Dendritic cell treated with granulocyte-macrophage colony-stimulating factor and Interleukin-4, amounts not matched to agents 40 ng/mL and 50 ng/mL, for 4 days (primary cell): ENCODE results near the gene ABCB7.
A peak's percentile ranks its signal among the peaks of the same experiment; 100 is the strongest.
"Not testable (repeated sequence)": the region's sequence is repeated elsewhere in the genome, so short reads cannot be mapped to it uniquely, and the experiment has no call there.

Experiments
- H3K27ac Mint-ChIP-seq: one replicate; pipeline ENCODE4 v1.8.0; 2022; ENCODE audit warnings: mild to moderate bottlenecking, mixed read lengths
- H3K27me3 Mint-ChIP-seq: one replicate; pipeline ENCODE4 v1.8.0; 2022; ENCODE audit warnings: mild to moderate bottlenecking, mixed read lengths
- H3K36me3 Mint-ChIP-seq: one replicate; pipeline ENCODE4 v1.8.0; 2022; ENCODE audit warnings: low read depth, mixed read lengths
- H3K4me1 Mint-ChIP-seq: one replicate; pipeline ENCODE4 v1.8.0; 2022; ENCODE audit warnings: low read depth, mixed read lengths
- H3K4me3 Mint-ChIP-seq: one replicate; pipeline ENCODE4 v1.8.0; 2022; ENCODE audit warnings: mild to moderate bottlenecking, moderate library complexity, mixed read lengths
- H3K9me3 Mint-ChIP-seq: one replicate; pipeline ENCODE4 v1.8.0; 2022; ENCODE audit warnings: mixed read lengths
- intact Hi-C: fragments of 100-400 bp; cut with micrococcal nuclease; formaldehyde crosslinking; loops from one replicate; pipeline ENCODE4 v1.15.0; 2022

ABCB7 gene

GRCh38 chrX:75131973-75132627 is 24.0 kb downstream of the ABCB7 start:
- no peak overlapping the region for H3K4me3 Mint-ChIP-seq
- peaks cover 11% of the 10 kb centered on the region for H3K4me1 Mint-ChIP-seq
- H3K27me3 Mint-ChIP-seq: no peaks in the 10 kb centered on the region
- H3K27ac Mint-ChIP-seq: no peak overlapping the region
- H3K36me3 Mint-ChIP-seq: no peaks in the 10 kb centered on the region
- no peaks in the 10 kb centered on the region for H3K9me3 Mint-ChIP-seq
- intact Hi-C loops: no loop called here

- H3K4me3 Mint-ChIP-seq, H3K36me3 Mint-ChIP-seq, H3K4me1 Mint-ChIP-seq, H3K27me3 Mint-ChIP-seq, intact Hi-C loops, H3K27ac Mint-ChIP-seq: not testable (repeated sequence)
- H3K9me3 Mint-ChIP-seq: peaks cover 10% of the 10 kb centered on the region
Observed at GRCh38 chrX:75129069-75129468, 27.0 kb downstream of the ABCB7 start.

DNA sequence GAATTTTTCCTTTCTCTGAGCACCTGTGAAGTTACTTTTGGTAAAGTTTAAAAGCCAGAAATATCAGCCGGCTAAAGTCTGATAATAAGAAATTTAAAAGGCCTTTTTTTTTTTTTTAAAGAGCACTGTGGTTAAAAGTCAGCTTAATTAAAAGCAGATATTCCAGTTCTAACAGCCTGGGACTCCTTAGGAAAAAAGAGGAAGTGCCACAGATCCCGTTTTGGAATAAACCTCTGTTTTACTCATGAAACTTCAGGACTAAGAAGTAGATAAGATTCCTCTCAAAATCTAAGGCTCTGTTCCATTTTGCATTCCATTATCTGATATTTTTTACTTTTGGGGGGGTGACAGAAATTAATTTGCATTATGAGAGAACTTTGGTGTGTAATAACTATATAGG is 37.8 kb downstream of the ABCB7 start:
- H3K27me3 Mint-ChIP-seq: no peaks in the 10 kb centered on the region
- H3K27ac Mint-ChIP-seq: no peak overlapping the region
- no peak overlapping the region for H3K4me3 Mint-ChIP-seq
- peaks cover 5% of the 10 kb centered on the region for H3K36me3 Mint-ChIP-seq
- no peaks in the 10 kb centered on the region for H3K4me1 Mint-ChIP-seq
- no peaks in the 10 kb centered on the region for H3K9me3 Mint-ChIP-seq
- intact Hi-C loops: no loop called here

DNA sequence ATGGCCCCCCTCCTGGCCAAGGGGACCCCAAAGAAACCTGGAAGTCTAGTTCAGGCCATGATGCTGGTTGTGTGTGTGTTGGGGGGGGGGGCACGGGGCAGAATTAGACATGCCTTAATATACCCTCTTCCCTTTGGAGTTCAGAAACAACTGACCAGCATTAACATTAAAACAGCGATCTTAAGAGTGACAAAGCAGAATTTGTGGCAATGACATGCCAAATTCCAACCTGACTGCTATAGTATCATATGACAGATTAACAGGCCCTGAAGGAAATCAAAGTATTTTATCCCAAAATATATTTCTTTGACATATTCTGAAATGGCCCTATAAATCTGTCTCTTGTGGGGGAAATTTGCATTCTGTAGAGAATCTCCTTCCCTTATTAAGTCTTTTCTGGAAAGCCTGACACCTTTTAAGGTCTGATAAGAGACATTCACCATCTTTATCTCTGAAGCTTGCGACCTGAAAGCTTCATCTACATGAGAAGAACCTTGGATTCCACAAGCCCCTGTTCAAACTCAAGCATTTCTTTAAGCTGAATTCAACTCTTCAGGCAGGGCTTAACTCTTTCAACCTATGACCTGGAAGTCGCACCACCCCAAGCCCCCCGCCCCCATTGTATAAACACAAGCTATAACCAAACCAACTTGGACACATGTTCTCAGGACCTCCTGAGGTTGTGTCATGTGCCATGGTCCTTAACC is 40.2 kb downstream of the ABCB7 start:
- Mint-ChIP-seq H3K27me3 (no peaks in the 10 kb centered on the region), H3K4me1 (no peaks in the 10 kb centered on the region), H3K27ac (no peak overlapping the region), H3K36me3 (peaks cover 5% of the 10 kb centered on the region), H3K9me3 (no peaks in the 10 kb centered on the region), H3K4me3 (no peak overlapping the region)
- intact Hi-C loops: no loop called here

DNA sequence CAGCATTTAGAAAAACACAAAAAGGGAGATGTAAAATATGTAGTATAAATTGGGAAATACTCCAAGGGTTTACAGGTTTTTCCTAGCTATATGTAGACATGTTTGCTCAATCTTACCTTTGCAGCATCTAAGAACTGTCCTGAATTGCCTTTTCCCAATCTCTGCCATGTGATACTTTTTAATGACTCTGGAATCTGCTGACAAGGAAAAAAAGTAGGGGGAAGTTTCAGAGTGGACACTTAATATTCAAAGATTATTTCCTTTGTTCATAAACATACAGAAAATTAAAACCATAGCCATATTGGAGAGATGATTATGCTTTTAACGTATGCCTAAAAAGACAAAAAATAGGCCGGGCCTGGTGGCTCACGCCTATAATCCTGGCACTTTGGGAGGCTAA is 41.4 kb downstream of the ABCB7 start:
- intact Hi-C loops: no loop called here
- H3K36me3 Mint-ChIP-seq: peaks cover 14% of the 10 kb centered on the region
- H3K27ac Mint-ChIP-seq: no peak overlapping the region
- no peak overlapping the region for H3K4me3 Mint-ChIP-seq
- H3K9me3 Mint-ChIP-seq: no peaks in the 10 kb centered on the region
- H3K27me3 Mint-ChIP-seq: no peaks in the 10 kb centered on the region
- no peaks in the 10 kb centered on the region for H3K4me1 Mint-ChIP-seq

DNA sequence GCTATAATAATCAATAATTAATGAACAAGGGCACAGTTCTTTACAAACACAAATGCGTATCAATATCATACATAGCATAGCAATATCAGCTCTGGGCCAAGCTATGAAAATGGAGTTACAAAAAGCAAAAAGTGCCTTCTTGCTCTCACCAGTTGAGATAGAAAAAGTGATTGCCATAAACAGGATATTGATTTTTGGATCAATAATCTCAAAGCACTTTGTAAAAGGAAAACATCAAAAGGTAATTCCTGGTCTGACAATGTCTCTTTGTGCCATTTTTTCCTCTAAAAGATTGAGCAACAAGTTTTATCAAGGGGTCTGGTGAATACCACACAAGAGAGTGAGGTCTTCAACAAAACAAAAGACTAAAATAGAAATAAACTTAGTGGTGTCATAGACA is 42.4 kb downstream of the ABCB7 start:
- H3K36me3 Mint-ChIP-seq: peaks cover 17% of the 10 kb centered on the region
- H3K9me3 Mint-ChIP-seq: no peaks in the 10 kb centered on the region
- H3K4me1 Mint-ChIP-seq: no peaks in the 10 kb centered on the region
- no peaks in the 10 kb centered on the region for H3K27me3 Mint-ChIP-seq
- intact Hi-C loops: no loop called here
- no peak overlapping the region for H3K27ac Mint-ChIP-seq
- H3K4me3 Mint-ChIP-seq: no peak overlapping the region

GRCh38 chrX:75107863-75108509 is 48.1 kb downstream of the ABCB7 start:
- H3K4me1 Mint-ChIP-seq: no peaks in the 10 kb centered on the region
- no peaks in the 10 kb centered on the region for H3K9me3 Mint-ChIP-seq
- no peaks in the 10 kb centered on the region for H3K27me3 Mint-ChIP-seq
- H3K36me3 Mint-ChIP-seq: peaks cover 41% of the 10 kb centered on the region
- H3K27ac Mint-ChIP-seq: no peak overlapping the region
- H3K4me3 Mint-ChIP-seq: no peak overlapping the region
- intact Hi-C loops: no loop called here

GRCh38 chrX:75106772-75107171 is 49.3 kb downstream of the ABCB7 start:
- Mint-ChIP-seq H3K4me3 (no peak overlapping the region), H3K36me3 (peaks cover 45% of the 10 kb centered on the region), H3K27ac (no peak overlapping the region), H3K4me1 (no peaks in the 10 kb centered on the region), H3K27me3 (no peaks in the 10 kb centered on the region), H3K9me3 (no peaks in the 10 kb centered on the region)
- intact Hi-C loops: no loop called here

DNA sequence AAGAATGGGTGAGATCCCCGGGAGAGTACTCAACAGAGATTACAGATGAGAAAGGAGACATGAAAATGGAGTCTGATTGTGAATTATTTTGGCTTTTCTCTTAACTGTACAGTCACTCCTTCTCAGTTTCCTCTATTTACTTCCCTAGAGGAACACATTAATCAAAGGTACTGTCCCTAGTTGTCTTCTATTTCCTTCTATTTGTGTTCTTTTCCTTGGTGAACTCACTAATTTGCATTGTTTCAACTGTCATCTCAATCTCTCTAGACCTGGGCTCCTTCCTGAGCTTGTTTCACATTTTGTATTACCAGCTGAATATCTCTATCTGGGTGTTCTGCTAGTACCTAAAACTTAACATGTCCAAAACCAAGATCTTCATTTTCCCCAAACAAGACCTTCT is 59.8 kb downstream of the ABCB7 start:
- peak overlapping the region; percentile 22 for H3K27ac Mint-ChIP-seq
- peaks cover 12% of the 10 kb centered on the region for H3K4me1 Mint-ChIP-seq
- H3K4me3 Mint-ChIP-seq: no peak overlapping the region
- no peaks in the 10 kb centered on the region for H3K27me3 Mint-ChIP-seq
- no peaks in the 10 kb centered on the region for H3K9me3 Mint-ChIP-seq
- H3K36me3 Mint-ChIP-seq: peaks cover 14% of the 10 kb centered on the region
- intact Hi-C loops: no loop called here

- Mint-ChIP-seq H3K27me3 (no peaks in the 10 kb centered on the region), H3K36me3 (peaks cover 4% of the 10 kb centered on the region), H3K27ac (peak overlapping the region; percentile 64), H3K9me3 (no peaks in the 10 kb centered on the region), H3K4me3 (no peak overlapping the region), H3K4me1 (peaks cover 20% of the 10 kb centered on the region)
- intact Hi-C loops: loop anchor here (10.0 kb wide), 1 partner anchor 68 kb away; the partner anchor contains the start of gene ABCB7
Observed at GRCh38 chrX:75086731-75087195, 69.3 kb downstream of the ABCB7 start.

- Mint-ChIP-seq H3K27me3 (no peaks in the 10 kb centered on the region), H3K9me3 (no peaks in the 10 kb centered on the region), H3K27ac (no peak overlapping the region), H3K4me1 (peaks cover 14% of the 10 kb centered on the region), H3K36me3 (peaks cover 4% of the 10 kb centered on the region), H3K4me3 (no peak overlapping the region)
- intact Hi-C loops: loop anchor here (10.0 kb wide), 1 partner anchor 70 kb away; the partner anchor contains the start of gene ABCB7
Observed at GRCh38 chrX:75084757-75085156, 71.3 kb downstream of the ABCB7 start.

DNA sequence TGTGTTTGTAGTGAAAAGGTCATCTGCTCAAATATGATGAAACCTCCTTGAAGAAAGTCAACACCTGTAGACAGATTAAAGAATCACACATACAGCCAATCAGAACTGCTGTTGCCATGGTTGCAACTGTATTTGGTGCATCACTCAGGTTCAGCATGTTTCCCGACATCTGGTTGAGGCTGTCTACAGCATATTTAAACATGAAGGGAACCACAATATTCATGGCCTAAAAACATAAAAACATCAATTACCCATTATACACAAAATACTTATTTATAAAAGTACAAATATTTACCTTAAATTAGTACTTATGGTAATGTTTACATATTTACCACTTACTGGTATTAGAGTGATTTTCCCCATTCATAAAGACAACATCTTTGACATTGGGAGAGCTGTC is 79.7 kb downstream of the ABCB7 start:
- Mint-ChIP-seq H3K9me3 (no peaks in the 10 kb centered on the region), H3K27ac (no peak overlapping the region), H3K36me3 (peaks cover 12% of the 10 kb centered on the region), H3K4me3 (no peak overlapping the region), H3K27me3 (no peaks in the 10 kb centered on the region), H3K4me1 (no peaks in the 10 kb centered on the region)
- intact Hi-C loops: no loop called here

DNA sequence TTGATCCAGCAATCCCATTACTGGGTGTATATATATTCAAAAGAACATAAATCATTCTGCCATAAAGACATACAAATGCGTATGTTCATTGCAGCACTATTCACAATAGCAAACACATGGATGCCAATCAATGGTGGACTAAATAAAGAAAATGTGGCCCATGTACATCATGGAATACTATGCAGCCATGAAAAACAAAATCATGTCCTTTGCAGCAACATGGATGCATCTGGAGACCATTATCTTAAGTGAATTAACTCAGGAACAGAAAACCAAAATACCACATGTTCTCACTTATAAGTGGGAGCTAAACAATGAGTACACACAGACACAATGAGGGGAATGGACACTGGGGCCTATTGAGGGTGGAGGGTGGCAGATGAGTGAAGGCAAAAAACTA is 81.6 kb downstream of the ABCB7 start:
- Mint-ChIP-seq H3K4me3 (no peak overlapping the region), H3K9me3 (no peaks in the 10 kb centered on the region), H3K27ac (no peak overlapping the region), H3K4me1 (no peaks in the 10 kb centered on the region), H3K27me3 (no peaks in the 10 kb centered on the region), H3K36me3 (peaks cover 25% of the 10 kb centered on the region)
- intact Hi-C loops: no loop called here

DNA sequence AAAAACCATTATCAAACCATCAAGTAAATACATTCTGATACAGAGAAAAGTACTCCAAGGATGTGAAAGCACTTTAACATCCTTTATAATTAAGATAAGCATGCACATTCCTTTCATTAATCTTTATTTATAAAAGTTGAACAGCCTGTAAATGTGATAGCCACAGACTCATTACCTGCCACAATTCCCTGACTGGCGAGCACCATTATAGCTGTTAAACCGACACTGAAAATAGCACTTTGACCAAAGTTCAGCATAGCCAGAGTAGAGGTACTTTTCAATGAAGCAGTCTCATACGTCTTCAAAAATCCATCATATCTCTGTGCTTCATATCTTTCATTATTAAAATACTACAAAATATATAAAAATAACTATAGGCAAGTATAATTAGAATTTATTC is 84.7 kb downstream of the ABCB7 start:
- Mint-ChIP-seq H3K27ac (no peak overlapping the region), H3K9me3 (no peaks in the 10 kb centered on the region), H3K27me3 (no peaks in the 10 kb centered on the region), H3K36me3 (peaks cover 30% of the 10 kb centered on the region), H3K4me1 (no peaks in the 10 kb centered on the region), H3K4me3 (no peak overlapping the region)
- intact Hi-C loops: no loop called here
